ENCODE results near the gene KDM6A. TPM values are rescaled to one million over a fixed set of nuclear protein-coding genes. Genes with fewer than 3 reads are reported as not detected.
A peak's percentile ranks its signal among the peaks of the same experiment; 100 is the strongest.

The KDM6A gene
- total and polyA plus RNA-seq, 2 of the 13 experiments (the other 11 are each of a cell fraction or from before 2014, with no cell fraction given) = 16.7 to 18.2 TPM

GRCh38 chrX:44874420-44875184 lies 1.6 kb downstream of the KDM6A start (continued):
- TF ChIP-seq ZBTB33 (CRISPR knock-in tag; IDR thresholded peaks at IDR 0.05) (no peak), ATF2 (CRISPR knock-in tag; IDR thresholded peaks at IDR 0.05) (no peak), PREB (CRISPR knock-in tag; IDR thresholded peaks at IDR 0.05) (no peak), ZFYVE20 (CRISPR knock-in tag; IDR thresholded peaks at IDR 0.05; ENCODE audit: borderline replicate concordance, low read depth) (no peak), ZNF33B (CRISPR knock-in tag; IDR thresholded peaks at IDR 0.05) (no peak), YY1 (IDR thresholded peaks at IDR 0.05; ENCODE audit: insufficient read depth, insufficient replicate concordance, low read depth, low read length) (peak; percentile 74), HOMEZ (CRISPR knock-in tag; IDR thresholded peaks at IDR 0.05; ENCODE audit: low read depth) (no peak), ARNT2 (CRISPR knock-in tag; IDR thresholded peaks at IDR 0.05; ENCODE audit: low read depth) (no peak), ZNF260 (CRISPR knock-in tag; IDR thresholded peaks at IDR 0.05; ENCODE audit: borderline replicate concordance, low read depth) (no peak), ATF3 (CRISPR knock-in tag; IDR thresholded peaks at IDR 0.05) (no peak), HOXD1 (CRISPR knock-in tag; IDR thresholded peaks at IDR 0.05) (no peak), HNRNPK (IDR thresholded peaks at IDR 0.05; ENCODE audit: low read depth, low read length, poor library complexity, severe bottlenecking) (peak; percentile 65), AHR (CRISPR knock-in tag; IDR thresholded peaks at IDR 0.05) (no peak), HOXA3 (CRISPR knock-in tag; IDR thresholded peaks at IDR 0.05) (0 out of 2 replicates have a peak, but pooled peaks have one; percentile 21), ZNF747 (CRISPR knock-in tag; IDR thresholded peaks at IDR 0.05; ENCODE audit: borderline replicate concordance) (no peak), RFXANK (CRISPR knock-in tag; IDR thresholded peaks at IDR 0.05) (no peak), THAP7 (CRISPR knock-in tag; IDR thresholded peaks at IDR 0.05) (no peak), CEBPG (CRISPR knock-in tag; IDR thresholded peaks at IDR 0.05) (no peak), KDM2A (CRISPR knock-in tag; IDR thresholded peaks at IDR 0.05; ENCODE audit: borderline replicate concordance, low read depth) (no peak), FOXA1 (IDR thresholded peaks at IDR 0.05) (no peak), FOXA1 (CRISPR knock-in tag; IDR thresholded peaks at IDR 0.05) (0 out of 2 replicates have a peak, but pooled peaks have one; percentile 8), ZNF292 (CRISPR knock-in tag; IDR thresholded peaks at IDR 0.05; ENCODE audit: borderline replicate concordance, low read depth) (no peak), ZNF121 (CRISPR knock-in tag; IDR thresholded peaks at IDR 0.05) (no peak)
